ENCODE results near the gene AGBL3.

DNA sequence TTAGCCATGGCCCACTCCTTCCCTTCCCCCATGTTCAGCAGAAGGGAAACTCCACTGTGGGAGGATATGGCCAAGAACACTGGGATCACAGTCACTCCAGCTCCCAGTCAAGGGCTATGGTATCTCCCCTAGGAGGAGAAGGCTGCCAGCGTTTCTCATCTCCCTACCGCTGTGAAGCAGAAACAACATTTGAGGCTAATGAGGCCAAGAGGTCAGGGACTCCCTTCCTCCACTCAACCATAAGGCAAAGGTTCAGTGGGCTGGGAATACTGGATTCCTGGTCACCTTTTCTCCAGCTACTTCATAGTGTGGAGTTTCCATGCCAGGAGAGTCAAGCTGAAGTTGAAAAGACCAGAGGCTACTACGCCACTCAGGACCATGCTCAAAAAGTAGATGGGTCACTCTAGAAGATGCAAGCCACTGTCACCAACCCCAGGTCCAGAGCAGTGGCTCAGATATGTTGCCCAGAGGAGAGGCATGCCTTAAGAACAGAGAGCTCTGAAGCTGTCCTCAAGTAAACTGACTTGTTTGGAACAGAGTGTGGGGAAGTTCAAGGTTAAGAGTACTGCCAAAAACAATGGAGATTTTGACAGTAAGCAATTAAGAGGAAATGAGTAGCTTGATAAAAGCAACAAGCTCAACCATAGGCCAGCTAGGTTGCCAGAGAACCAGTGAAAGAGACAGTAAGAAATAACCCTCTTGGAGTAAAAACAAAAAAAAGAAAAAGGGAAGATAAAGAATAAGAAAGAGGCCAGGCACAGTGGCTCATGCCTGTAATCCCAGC lies 157.8 kb downstream of the AGBL3 start:
- TF ChIP-seq POLR2A (IDR thresholded peaks at IDR 0.05; ENCODE audit: low read length) (no peak), GATA1 (IDR thresholded peaks at IDR 0.05; ENCODE audit: low read depth, low read length) (no peak)
